HG02884 (cell line): ENCODE results near the gene DDX1.
"Not testable (repeated sequence)": the region's sequence is repeated elsewhere in the genome, so short reads cannot be mapped to it uniquely, and the experiment has no call there.

ENCODE experiments used
- ATAC-seq: cut with Tn5 transposase; IDR thresholded peaks from one replicate; pipeline ENCODE4 v1.9.1; 2021; ENCODE audit warnings: mild to moderate bottlenecking, moderate library complexity; ENCODE audit not compliant: unreplicated experiment

The DDX1 gene

DNA sequence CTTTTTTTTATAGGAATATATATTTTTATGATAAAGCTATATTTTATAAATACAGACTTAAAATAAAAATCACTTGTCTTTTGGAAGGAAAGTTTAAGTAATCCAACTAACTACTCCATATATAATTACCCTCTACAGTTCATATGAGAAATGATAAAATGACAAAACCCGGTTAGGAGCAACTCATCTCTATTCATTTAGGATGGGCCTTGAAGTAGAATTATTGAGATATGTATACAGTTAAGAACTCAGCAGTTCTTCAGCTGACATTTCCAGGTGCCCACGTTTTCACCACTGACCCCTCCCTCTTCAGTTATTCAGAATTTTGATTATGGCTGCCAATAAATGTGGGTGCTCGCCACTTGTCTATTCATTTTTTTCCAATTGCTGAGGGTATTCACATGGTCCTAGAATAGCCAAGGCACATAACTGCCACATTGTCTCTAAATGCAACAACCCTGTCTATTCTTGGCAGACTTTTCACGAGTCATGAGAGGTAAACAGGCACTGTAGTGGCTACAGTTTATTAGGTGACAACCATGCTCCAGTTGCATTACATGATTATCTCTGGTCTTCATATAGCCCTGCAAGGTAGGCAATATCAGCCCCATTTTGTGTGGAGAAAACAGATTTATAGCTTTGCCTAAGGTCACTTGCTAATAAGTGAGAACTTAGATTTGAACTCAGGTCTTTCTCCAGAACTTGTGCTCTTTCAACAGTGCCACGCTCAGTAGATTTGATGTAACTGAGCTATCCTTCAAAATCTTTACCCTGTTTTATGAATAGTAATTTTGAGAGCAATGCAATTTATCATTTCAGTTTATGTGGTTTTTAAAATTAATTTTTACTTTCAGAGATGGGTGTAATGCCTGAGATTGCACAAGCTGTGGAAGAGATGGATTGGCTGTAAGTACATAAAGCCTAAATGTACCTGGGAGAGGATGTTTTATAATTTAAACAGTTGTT lies 2.9 kb downstream of the DDX1 start:
- no peak for ATAC-seq

DNA sequence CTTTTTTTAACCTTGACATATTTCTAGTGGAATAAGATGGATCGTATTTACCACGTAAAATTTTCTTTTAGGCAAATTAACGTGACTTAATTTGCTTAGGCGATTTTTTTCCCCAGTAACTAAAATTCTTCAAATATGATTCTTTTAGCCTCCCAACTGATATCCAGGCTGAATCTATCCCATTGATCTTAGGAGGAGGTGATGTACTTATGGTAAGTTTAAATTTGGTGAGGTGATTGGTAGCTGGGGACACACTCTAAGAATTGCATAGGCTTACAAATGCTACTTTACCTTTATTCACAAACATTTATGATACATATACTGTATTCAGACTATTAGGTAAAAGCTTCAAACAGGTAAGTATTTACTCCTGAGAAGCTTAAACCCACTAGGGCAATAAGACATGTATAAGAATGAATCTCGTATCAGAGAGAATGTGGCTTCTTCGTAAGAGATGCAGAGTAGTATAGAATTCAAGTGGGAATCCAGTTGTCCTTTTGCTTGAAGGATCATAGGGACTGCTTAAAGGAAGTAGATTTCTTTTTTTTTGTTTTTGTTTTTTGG lies 3.8 kb downstream of the DDX1 start:
- ATAC-seq = no peak

GRCh38 chr2:15595936-15596335 lies 4.3 kb downstream of the DDX1 start:
- ATAC-seq = no peak

- no peak for ATAC-seq
These were observed 4.7 kb downstream of the DDX1 start for GRCh38 chr2:15596350-15596749.

DNA sequence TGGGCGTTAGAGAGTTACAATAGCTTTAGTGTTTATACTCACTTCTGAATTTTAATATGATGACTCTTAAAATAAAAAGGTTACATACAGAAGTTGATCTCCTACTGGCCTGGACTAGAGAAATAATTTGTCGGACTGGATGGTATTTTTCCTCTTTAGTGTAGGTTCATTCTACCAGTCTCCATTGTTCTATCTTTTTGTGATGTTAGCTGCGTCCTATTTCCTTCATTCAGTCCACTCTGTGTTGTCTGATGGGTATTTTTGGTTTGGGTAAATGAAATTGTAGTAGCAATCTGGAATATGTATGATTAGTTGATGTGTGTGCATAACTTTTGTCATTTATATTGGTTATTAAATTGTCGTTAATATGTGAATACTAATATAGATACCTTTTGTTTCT lies 5.3 kb downstream of the DDX1 start:
- ATAC-seq = no peak

- no peak for ATAC-seq
These were observed 8.3 kb downstream of the DDX1 start for GRCh38 chr2:15599994-15600393.

DNA sequence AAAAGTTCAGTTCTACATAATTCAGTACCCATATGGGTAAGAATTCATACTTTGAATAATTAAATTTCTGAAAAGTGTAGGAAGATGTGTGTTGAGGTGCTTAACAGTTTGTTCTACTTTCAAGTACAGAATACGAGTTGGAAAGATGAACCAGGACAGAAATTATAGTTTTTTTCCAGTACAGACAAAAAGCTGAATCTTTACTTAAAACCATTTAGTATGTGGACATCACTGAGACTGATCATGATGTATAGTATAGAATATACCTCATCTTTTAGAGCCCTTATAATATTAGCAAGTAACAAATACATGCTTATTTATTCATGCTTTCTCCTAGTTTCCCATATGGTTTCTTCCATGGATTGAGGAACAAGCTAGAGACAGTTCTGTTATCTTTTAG lies 10.0 kb downstream of the DDX1 start:
- ATAC-seq = no peak

DNA sequence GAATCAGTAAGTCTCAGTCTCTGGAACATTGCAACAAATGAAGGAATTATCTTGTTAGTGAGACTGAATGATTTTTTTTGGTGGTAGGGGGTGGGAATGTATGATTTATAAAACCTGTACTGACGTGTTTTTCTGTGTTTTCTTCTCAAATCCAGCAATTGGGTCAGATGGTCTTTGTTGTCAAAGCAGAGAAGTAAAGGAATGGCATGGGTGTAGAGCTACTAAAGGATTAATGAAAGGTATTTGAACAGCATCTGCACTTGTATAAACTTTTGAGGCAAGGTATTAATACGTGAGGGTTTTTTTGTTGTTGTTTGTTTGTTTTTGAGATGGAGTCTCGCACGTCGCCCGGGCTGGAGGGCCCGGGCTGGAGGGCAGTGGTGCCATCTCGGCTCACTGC lies 10.7 kb downstream of the DDX1 start:
- no peak for ATAC-seq

DNA sequence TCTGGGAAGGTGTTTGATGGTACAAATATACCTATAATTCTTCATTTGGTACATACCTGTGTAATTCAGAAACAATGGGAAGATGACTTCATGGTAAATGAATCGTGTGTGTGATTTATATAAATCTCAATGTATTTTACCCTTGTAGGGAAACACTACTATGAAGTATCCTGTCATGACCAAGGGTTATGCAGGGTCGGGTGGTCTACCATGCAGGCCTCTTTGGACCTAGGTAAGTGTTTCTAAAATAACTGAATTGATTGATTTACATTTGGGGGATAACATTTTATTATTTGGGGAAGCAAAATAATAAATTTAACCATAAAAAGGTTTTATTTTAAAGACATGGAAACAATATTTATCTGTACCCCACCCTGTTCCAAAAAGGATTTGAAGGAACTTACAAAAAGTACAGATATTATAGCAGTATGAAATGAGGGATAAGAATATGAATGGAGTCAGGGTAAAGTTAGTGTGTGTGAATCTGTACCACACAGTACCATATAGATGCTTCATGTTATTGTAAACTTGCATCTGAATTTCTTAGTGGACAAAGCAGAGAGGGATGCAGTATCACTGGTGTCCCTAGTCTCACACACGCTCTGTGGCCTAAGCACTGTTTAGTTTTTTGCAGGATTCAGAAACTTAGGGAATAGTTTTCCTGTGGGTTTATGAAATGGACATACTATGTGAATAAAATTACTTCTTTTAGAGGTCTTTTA lies 11.5 kb downstream of the DDX1 start:
- no peak for ATAC-seq

GRCh38 chr2:15603948-15604347 lies 12.3 kb downstream of the DDX1 start:
- ATAC-seq = no peak

DNA sequence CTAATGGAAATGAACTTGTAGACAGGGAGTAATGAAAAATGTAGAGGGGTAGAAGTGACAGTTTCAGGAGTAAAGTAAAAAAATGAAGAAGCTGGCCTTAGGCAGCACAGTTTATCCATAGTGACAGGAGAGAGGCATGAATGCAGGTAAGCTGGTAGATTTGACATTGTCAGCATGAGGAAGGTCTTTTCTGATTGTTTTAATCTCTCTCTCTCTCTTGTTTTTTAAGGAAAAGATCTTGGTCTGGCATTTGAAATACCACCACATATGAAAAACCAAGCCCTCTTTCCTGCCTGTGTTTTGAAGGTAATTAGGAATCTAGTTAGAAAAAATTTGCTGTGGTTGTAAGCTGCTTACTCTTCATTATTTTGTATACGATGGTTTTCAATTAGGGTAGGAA lies 14.1 kb downstream of the DDX1 start:
- ATAC-seq = no peak

GRCh38 chr2:15606481-15607441 lies 15.1 kb downstream of the DDX1 start:
- ATAC-seq = no peak

GRCh38 chr2:15607709-15608391 lies 16.2 kb downstream of the DDX1 start:
- ATAC-seq = no peak

DNA sequence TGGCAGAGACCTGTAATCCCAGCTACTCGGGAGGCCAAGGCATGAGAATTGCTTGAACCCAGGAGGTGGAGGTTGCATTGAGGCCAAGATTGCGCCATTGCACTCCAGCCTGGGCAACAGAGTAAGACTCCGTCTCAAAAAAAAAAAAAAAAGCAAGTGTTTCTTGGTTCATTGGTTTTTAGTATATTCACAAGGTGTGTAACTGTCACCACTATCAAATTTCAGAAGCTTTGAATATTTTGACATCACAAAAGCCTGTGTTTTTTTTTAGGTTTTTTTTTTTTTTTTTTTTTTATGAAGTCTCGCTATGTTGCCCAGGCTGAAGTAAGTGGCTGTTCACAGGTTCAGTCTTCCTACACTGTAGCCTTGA lies 16.7 kb downstream of the DDX1 start:
- no peak for ATAC-seq

- no peak for ATAC-seq
These were observed 17.8 kb downstream of the DDX1 start for GRCh38 chr2:15609341-15610042.

GRCh38 chr2:15610430-15610952 lies 18.8 kb downstream of the DDX1 start:
- no peak for ATAC-seq

GRCh38 chr2:15612101-15612500 lies 20.4 kb downstream of the DDX1 start:
- not testable (repeated sequence) for ATAC-seq

DNA sequence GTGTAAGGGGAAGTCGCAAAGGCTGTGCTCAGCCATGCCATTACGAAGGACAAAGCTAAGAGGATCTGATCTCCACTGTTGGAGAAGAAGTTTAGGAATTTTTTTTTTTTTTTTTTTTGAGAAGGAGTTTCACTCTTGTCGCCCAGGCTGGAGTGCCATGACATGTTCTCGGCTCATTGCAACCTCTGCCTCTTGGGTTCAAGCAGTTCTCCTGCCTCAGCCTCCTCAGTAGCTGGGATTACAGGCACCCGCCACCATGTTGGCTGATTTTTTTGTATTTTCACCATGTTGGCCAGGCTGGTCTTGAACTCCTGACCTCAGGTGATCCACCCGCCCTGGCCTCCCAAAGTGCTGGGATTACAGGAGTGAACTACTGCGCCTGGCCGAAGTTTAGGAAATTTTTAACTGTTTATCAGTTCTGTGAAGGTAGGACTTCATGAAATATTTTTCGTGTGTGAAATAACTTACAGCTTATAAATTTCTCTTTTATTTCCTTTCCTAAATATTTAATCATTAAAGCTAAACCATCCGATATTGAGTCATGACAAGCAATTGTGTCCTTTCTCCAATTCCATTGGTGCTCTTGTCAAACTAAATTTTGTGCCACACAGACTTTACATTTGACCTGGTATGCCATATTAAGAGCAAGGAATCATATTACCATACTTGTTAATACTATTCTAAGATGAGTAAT lies 22.2 kb downstream of the DDX1 start:
- ATAC-seq = no peak
